SH-SY5Y (cell line): ENCODE results near the gene RETN.

Experiments used
- GATA2 ChIP-seq: IDR thresholded peaks from 2 replicates; pipeline ENCODE4 v1.6.1; 2011; ENCODE audit warnings: mild to moderate bottlenecking, low read depth, low read length
- GATA3 ChIP-seq: IDR thresholded peaks from 2 replicates; pipeline ENCODE4 v1.6.1; 2011; ENCODE audit warnings: low read depth, mild to moderate bottlenecking, low read length, moderate library complexity

- TF ChIP-seq GATA2 (no peak), GATA3 (no peak)
Observed at GRCh38 chr19:7681340-7682174, 12.7 kb downstream of the RETN start.
